MM.1S (cell line): ENCODE results near the gene EFCAB6.

Experiments used
- DNase-seq: peaks from one replicate; pipeline ENCODE4 v3.0.0-alpha.2; 2015
- H2AFZ ChIP-seq: fragments of 300-600 bp; sonication (generic); 2 replicates; pipeline ENCODE4 v1.6.0; 2016; ENCODE audit warnings: antibody characterized with exemption, low read length
- H3F3A ChIP-seq: fragments of 300-600 bp; sonication (generic); 2 replicates; pipeline ENCODE4 v1.6.1; 2016; ENCODE audit warnings: mild to moderate bottlenecking, antibody characterized with exemption, low read length, moderate library complexity, mixed read lengths; ENCODE audit not compliant: insufficient read depth
- H3K27ac ChIP-seq: fragments of 300-600 bp; sonication (generic); 2 replicates; pipeline ENCODE4 v1.5.1; 2016; ENCODE audit warnings: mild to moderate bottlenecking, low read length
- H3K27me3 ChIP-seq: fragments of 300-600 bp; sonication (generic); replicated peaks from 2 replicates; pipeline ENCODE4 v1.6.0; 2016; ENCODE audit warnings: low read length; ENCODE audit not compliant: insufficient read depth
- H3K36me3 ChIP-seq: fragments of 300-600 bp; sonication (generic); replicated peaks from 2 replicates; pipeline ENCODE4 v1.6.1; 2016; ENCODE audit warnings: mild to moderate bottlenecking, low read length, mixed read lengths; ENCODE audit not compliant: insufficient read depth
- H3K4me1 ChIP-seq: fragments of 300-600 bp; sonication (generic); 2 replicates; pipeline ENCODE4 v1.6.1; 2016; ENCODE audit warnings: low read length, mixed read lengths
- H3K4me2 ChIP-seq: fragments of 300-600 bp; sonication (generic); 2 replicates; pipeline ENCODE4 v1.6.0; 2016; ENCODE audit warnings: low read depth, low read length
- H3K4me3 ChIP-seq: fragments of 300-600 bp; sonication (generic); 2 replicates; pipeline ENCODE4 v1.5.1; 2016; ENCODE audit warnings: low read length, mixed read lengths
- H3K79me2 ChIP-seq: fragments of 300-600 bp; sonication (generic); 2 replicates; pipeline ENCODE4 v1.6.1; 2016; ENCODE audit warnings: mixed run types, low read length, mixed read lengths
- H3K9ac ChIP-seq: fragments of 300-600 bp; sonication (generic); 2 replicates; pipeline ENCODE4 v1.6.1; 2016; ENCODE audit warnings: low read length, mixed read lengths
- H3K9me2 ChIP-seq: fragments of 300-600 bp; sonication (generic); replicated peaks from 2 replicates; pipeline ENCODE4 v1.6.1; 2016; ENCODE audit warnings: mild to moderate bottlenecking, low read length, mixed read lengths; ENCODE audit not compliant: insufficient read depth
- H3K9me3 ChIP-seq: fragments of 300-600 bp; sonication (generic); replicated peaks from 2 replicates; pipeline ENCODE4 v1.6.1; 2016; ENCODE audit warnings: mild to moderate bottlenecking, low read length, mixed read lengths; ENCODE audit not compliant: insufficient read depth
- H4K20me1 ChIP-seq: fragments of 300-600 bp; sonication (generic); 2 replicates; pipeline ENCODE4 v1.6.1; 2016; ENCODE audit warnings: mild to moderate bottlenecking, low read length, moderate library complexity, mixed read lengths; ENCODE audit not compliant: insufficient read depth
- CTCF ChIP-seq: fragments of 300-600 bp; sonication (generic); IDR thresholded peaks from 2 replicates; pipeline ENCODE4 v1.5.1; 2016; ENCODE audit warnings: antibody characterized with exemption, low read length, mixed read lengths
- EZH2 ChIP-seq: fragments of 300-600 bp; sonication (generic); optimal IDR thresholded peaks from 2 replicates; pipeline ENCODE3; 2017; ENCODE audit warnings: low read depth, mild to moderate bottlenecking, antibody characterized with exemption, low read length, mixed read lengths
- EZH2phosphoT487 ChIP-seq: fragments of 300-600 bp; sonication (generic); IDR thresholded peaks from 2 replicates; pipeline ENCODE4 v1.6.1; 2018; ENCODE audit warnings: antibody characterized with exemption, low read length

Gene EFCAB6

GRCh38 chr22:43540529-43540923 lies 271.6 kb downstream of the EFCAB6 start:
- Histone ChIP-seq H3K27ac (no peak overlapping the region), H2AFZ (no peak overlapping the region), H3K4me2 (no peak overlapping the region), H3K27me3 (no peaks in the 10 kb centered on the region), H3K9ac (no peak overlapping the region), H3K4me1 (peaks cover 6% of the 10 kb centered on the region), H3K9me2 (no peaks in the 10 kb centered on the region), H3K36me3 (no peaks in the 10 kb centered on the region), H3K4me3 (no peak overlapping the region), H4K20me1 (no peaks in the 10 kb centered on the region), H3K9me3 (no peaks in the 10 kb centered on the region), H3F3A (no peaks in the 10 kb centered on the region), H3K79me2 (no peaks in the 10 kb centered on the region)
- no peak for TF ChIP-seq EZH2
- TF ChIP-seq CTCF = no peak
- no peak for TF ChIP-seq EZH2phosphoT487
- no peak for DNase-seq

GRCh38 chr22:43539572-43540528 lies 272.3 kb downstream of the EFCAB6 start:
- H3K36me3 ChIP-seq = no peaks in the 10 kb centered on the region
- H3K27me3 ChIP-seq = no peaks in the 10 kb centered on the region

GRCh38 chr22:43537019-43537585 lies 275.0 kb downstream of the EFCAB6 start:
- Histone ChIP-seq H3K4me1 (no peaks in the 10 kb centered on the region), H3K36me3 (no peaks in the 10 kb centered on the region), H3K9me3 (no peaks in the 10 kb centered on the region), H4K20me1 (no peaks in the 10 kb centered on the region), H3K9me2 (no peaks in the 10 kb centered on the region), H3K79me2 (no peaks in the 10 kb centered on the region), H3K4me2 (no peak overlapping the region), H3K27ac (no peak overlapping the region), H3K9ac (no peak overlapping the region), H2AFZ (no peak overlapping the region), H3K4me3 (no peak overlapping the region), H3K27me3 (no peaks in the 10 kb centered on the region), H3F3A (no peaks in the 10 kb centered on the region)
- DNase-seq = no peak
- TF ChIP-seq CTCF = no peak; the same call in 1 of the 2 replicates
- no peak for TF ChIP-seq EZH2

More at GRCh38 chr22:43539572-43540528, 272.3 kb downstream of the EFCAB6 start:
- Histone ChIP-seq H4K20me1 (no peaks in the 10 kb centered on the region), H3K9ac (no peak overlapping the region), H3K4me2 (no peak overlapping the region), H3K27ac (no peak overlapping the region), H3K4me3 (no peak overlapping the region), H3K9me3 (no peaks in the 10 kb centered on the region), H3K79me2 (no peaks in the 10 kb centered on the region), H3K9me2 (no peaks in the 10 kb centered on the region), H3F3A (no peaks in the 10 kb centered on the region), H2AFZ (no peak overlapping the region), H3K4me1 (no peaks in the 10 kb centered on the region)
- DNase-seq = no peak
- TF ChIP-seq EZH2phosphoT487 (no peak), EZH2 (no peak), CTCF (no peak)
